ENCODE measurements around the gene TTYH2.

DNA sequence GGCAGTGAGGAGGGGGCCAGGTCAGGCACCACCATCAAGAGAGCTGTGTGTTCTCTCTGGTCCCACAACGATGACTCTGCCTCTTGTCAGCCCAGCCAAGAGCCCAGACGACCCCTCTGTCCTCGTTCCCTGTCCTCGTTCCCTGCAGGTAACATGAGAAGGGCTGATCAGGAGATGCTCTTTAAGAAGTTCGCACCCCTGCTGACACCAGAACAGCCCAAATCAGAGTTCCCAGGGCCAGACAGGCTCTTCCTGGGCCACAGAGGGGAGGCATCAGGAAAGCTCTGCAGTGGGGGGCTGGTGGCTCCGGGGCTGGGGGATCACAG lies 47.1 kb downstream of the TTYH2 start:
- TF ChIP-seq CTCF (IDR thresholded peaks at IDR 0.05) (no peak), POLR2AphosphoS5 (IDR thresholded peaks at IDR 0.05) (no peak), POLR2A (IDR thresholded peaks at IDR 0.05) (no peak), EP300 (IDR thresholded peaks at IDR 0.05) (no peak)

Measured in sigmoid colon (tissue), 4 donors.